HepG2 (cell line): Measurements from ENCODE around the gene PDS5B. TPM values are rescaled to one million over a fixed set of nuclear protein-coding genes. Genes with fewer than 3 reads are reported as not detected.

ENCODE experiments used
- ATAC-seq: fragments of 200-7000 bp; cut with Tn5 transposase; 3 replicates; pipeline ENCODE4 v1.9.1; 2020; ENCODE audit warnings: mild to moderate bottlenecking, moderate library complexity
- BruUV-seq: library from RNA; stranded (reverse); fragments of 400-500 nt; replicated peaks from 2 replicates; lab custom pipeline; 2021; lab: Mats Ljungman, UMichigan
- CTCF ChIA-PET: fragments of 300-600 bp; formaldehyde crosslinking; extraction: SDS; loops from one replicate; lab custom pipeline; 2021; ENCODE audit warnings: low total read pairs, inconsistent platforms, low intra/inter-chr PET ratio; lab: Yijun Ruan, JAX
- POLR2A ChIA-PET: fragments of 350-600 bp; sonication (Branson Sonifier 250); formaldehyde crosslinking; loops from one replicate; lab custom pipeline; 2020; ENCODE audit warnings: antibody characterized with exemption, inconsistent platforms; lab: Yijun Ruan, JAX
- DNase-seq: peaks from one replicate; pipeline ENCODE4 v3.0.0-alpha.2; 2015; ENCODE audit warnings: low spot score
- FAIRE-seq: peaks from 3 replicates; lab custom pipeline; 2011; peaks lifted over from hg19 to GRCh38; lab: Jason Lieb, UNC
- H2AFZ ChIP-seq: one replicate; pipeline ENCODE4 v1.6.1; 2011; ENCODE audit warnings: low read length, inconsistent platforms
- H3K27ac ChIP-seq: fragments of 300-600 bp; 3 replicates; pipeline ENCODE4 v1.8.0; 2011; ENCODE audit warnings: mixed run types, mild to moderate bottlenecking, mixed read lengths, low read length, inconsistent platforms; ENCODE audit not compliant: insufficient read depth; ENCODE audit errors: extremely low read length
- H3K27me3 ChIP-seq, 2 experiments: fragments of 200-600 bp in 1 of 2; 2 replicates in 1 of 2; 3 replicates in 1 of 2; pipeline versions ENCODE4 v1.6.0 to v1.8.0; 2011; ENCODE audit warnings: low read length in 2 of 2, mild to moderate bottlenecking in 2 of 2, moderate library complexity in 2 of 2, inconsistent platforms in 1 of 2; ENCODE audit not compliant: insufficient read depth in 2 of 2, control insufficient read depth in 1 of 2
- H3K36me3 ChIP-seq, 2 experiments: fragments of 200-600 bp in 1 of 2; replicated peaks in 1 of 2; 2 replicates in 1 of 2; 3 replicates in 1 of 2; pipeline versions ENCODE4 v1.5.1 to v1.8.0; 2011; ENCODE audit warnings: low read length in 2 of 2, inconsistent platforms in 1 of 2; ENCODE audit not compliant: insufficient read depth in 2 of 2, control insufficient read depth in 1 of 2
- H3K4me1 ChIP-seq: 2 replicates; pipeline ENCODE4 v1.5.1; 2012; ENCODE audit warnings: low read length, inconsistent platforms; ENCODE audit not compliant: insufficient read depth
- H3K4me2 ChIP-seq: 2 replicates; pipeline ENCODE4 v1.6.0; 2011; ENCODE audit warnings: low read depth, low read length, inconsistent platforms
- H3K4me3 ChIP-seq, 3 experiments: fragments of 200-600 bp in 1 of 3; sonication (generic), shearing (Covaris generic) in 1 of 3; replicated peaks in 1 of 3; 2 replicates each; pipeline ENCODE4 v1.5.1; 2011 to 2016; ENCODE audit warnings: low read length in 3 of 3, inconsistent platforms in 2 of 3, low read depth in 2 of 3, mild to moderate bottlenecking in 2 of 3, control low read depth in 1 of 3, mixed read lengths in 1 of 3; ENCODE audit not compliant: insufficient read depth in 1 of 3
- H3K79me2 ChIP-seq: one replicate; pipeline ENCODE4 v1.6.1; 2011; ENCODE audit warnings: low read length, inconsistent platforms; ENCODE audit not compliant: insufficient read depth
- H3K9ac ChIP-seq: 2 replicates; pipeline ENCODE4 v1.6.0; 2011; ENCODE audit warnings: mild to moderate bottlenecking, low read depth, low read length, inconsistent platforms; ENCODE audit not compliant: insufficient read depth
- H3K9me3 ChIP-seq: 2 replicates; pipeline ENCODE4 v1.5.1; 2012; ENCODE audit warnings: mild to moderate bottlenecking, low read length
- H4K20me1 ChIP-seq: 2 replicates; pipeline ENCODE4 v1.6.0; 2011; ENCODE audit warnings: inconsistent platforms, mild to moderate bottlenecking, low read length, moderate library complexity; ENCODE audit not compliant: insufficient read depth
- HNRNPK ChIP-seq: fragments of 200-400 bp; formaldehyde crosslinking; IDR thresholded peaks from 2 replicates; pipeline ENCODE4 v1.6.1; 2018; ENCODE audit warnings: low read length, low read depth, moderate library complexity, mild to moderate bottlenecking; ENCODE audit not compliant: poor library complexity, severe bottlenecking
- ZNF562 ChIP-seq: sonication (generic); formaldehyde crosslinking; IDR thresholded peaks from 2 replicates; pipeline ENCODE4 v1.8.0; 2022; ENCODE audit warnings: missing genetic modification reagents, borderline replicate concordance
- WGBS: methylation state at CpG from one replicate; pipeline ENCODE4 v1.1.6; 2017; ENCODE audit warnings: low lambda C conversion rate; 5-methylcytosine and 5-hydroxymethylcytosine counted together
- in situ Hi-C: cut with HindIII; loops from 2 replicates; pipeline ENCODE4 v1.10.0; 2017; ENCODE audit warnings: low pct_unique_long_range_greater_than_20kb; ENCODE audit not compliant: extremely low pct_ligation_motif_present
- intact Hi-C: fragments of 100-400 bp; cut with micrococcal nuclease; formaldehyde crosslinking; loops from one replicate; pipeline ENCODE4 v1.10.0; 2022; ENCODE audit not compliant: unreplicated experiment
- polyA plus RNA-seq, 8 experiments: library from polyadenylated mRNA; depleted of rRNA in 3 of 8; stranded (reverse) in 7 of 8; unstranded in 1 of 8; fragments of >200 nt; fragmentation: Illumina TruSeq in 4 of 8; extraction: Trizol in 4 of 8; gene quantifications; 2 replicates each; pipeline versions ENCODE4 v1.2.1 to v1.2.3, GENCODE V29; 2011 to 2016; ENCODE audit warnings: low read depth in 4 of 8, missing spikeins in 1 of 8, mixed read lengths in 1 of 8; ENCODE audit not compliant: insufficient read depth in 1 of 8
- total RNA-seq, 5 experiments: library from RNA; depleted of rRNA; stranded (reverse); fragments of >200 nt; fragmentation: Illumina TruSeq; extraction: Trizol; gene quantifications; 2 replicates each; pipeline ENCODE4 v1.2.3, GENCODE V29; 2016; ENCODE audit warnings: low read depth in 1 of 5
- TF ChIP-seq, protein P1 (sequence below): sonication (generic); formaldehyde crosslinking; conservative IDR thresholded peaks from 2 replicates; pipeline ENCODE4 v1.4.0; 2020; ENCODE audit warnings: missing genetic modification reagents
- TF ChIP-seq, protein P2 (sequence below): fragments of 450-650 bp; IDR thresholded peaks from 2 replicates; pipeline ENCODE4 v1.6.1; 2017

Gene PDS5B
- total and polyA plus RNA-seq, 2 of the 13 experiments (the other 11 are each of a cell fraction or from before 2014, with no cell fraction given) = 5.8 to 24.6 TPM

DNA sequence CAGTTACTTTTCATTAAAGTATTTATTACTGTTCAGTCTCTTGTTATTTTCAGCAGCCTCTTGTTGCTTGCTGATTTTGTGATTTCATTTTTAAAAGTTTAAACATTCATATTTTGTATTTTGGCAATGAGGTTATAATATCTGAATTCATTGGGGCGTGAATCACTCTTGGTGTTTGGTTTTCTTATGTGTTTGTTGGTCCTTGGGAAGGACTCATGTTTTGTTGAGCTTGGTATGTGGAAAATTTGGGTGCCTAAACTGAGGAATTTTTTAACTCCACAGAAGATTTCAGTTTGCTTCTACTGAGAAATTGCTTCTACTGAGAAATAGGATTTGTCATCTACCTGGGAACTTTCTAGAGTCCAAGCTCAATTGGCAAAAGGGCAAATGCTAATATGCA is 38.2 kb downstream of the PDS5B start:
- WGBS = 94% methylated on average over 1 of the region's 1 CpG
- ChIA-PET CTCF (no interaction called here), POLR2A (no interaction called here)
- H2AFZ ChIP-seq = no peak overlapping the region
- H3K4me3 ChIP-seq = no peak overlapping the region
- H3K79me2 ChIP-seq = peaks cover 98% of the 10 kb centered on the region
- TF ChIP-seq, protein P1, sequence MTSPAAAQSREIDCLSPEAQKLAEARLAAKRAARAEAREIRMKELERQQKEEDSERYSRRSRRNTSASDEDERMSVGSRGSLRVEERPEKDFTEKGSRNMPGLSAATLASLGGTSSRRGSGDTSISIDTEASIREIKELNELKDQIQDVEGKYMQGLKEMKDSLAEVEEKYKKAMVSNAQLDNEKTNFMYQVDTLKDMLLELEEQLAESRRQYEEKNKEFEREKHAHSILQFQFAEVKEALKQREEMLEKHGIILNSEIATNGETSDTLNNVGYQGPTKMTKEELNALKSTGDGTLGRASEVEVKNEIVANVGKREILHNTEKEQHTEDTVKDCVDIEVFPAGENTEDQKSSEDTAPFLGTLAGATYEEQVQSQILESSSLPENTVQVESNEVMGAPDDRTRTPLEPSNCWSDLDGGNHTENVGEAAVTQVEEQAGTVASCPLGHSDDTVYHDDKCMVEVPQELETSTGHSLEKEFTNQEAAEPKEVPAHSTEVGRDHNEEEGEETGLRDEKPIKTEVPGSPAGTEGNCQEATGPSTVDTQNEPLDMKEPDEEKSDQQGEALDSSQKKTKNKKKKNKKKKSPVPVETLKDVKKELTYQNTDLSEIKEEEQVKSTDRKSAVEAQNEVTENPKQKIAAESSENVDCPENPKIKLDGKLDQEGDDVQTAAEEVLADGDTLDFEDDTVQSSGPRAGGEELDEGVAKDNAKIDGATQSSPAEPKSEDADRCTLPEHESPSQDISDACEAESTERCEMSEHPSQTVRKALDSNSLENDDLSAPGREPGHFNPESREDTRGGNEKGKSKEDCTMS (CRISPR knock-in tag) = no peak
- no peak for TF ChIP-seq ZNF562 (CRISPR knock-in tag)
- TF ChIP-seq, protein P2, sequence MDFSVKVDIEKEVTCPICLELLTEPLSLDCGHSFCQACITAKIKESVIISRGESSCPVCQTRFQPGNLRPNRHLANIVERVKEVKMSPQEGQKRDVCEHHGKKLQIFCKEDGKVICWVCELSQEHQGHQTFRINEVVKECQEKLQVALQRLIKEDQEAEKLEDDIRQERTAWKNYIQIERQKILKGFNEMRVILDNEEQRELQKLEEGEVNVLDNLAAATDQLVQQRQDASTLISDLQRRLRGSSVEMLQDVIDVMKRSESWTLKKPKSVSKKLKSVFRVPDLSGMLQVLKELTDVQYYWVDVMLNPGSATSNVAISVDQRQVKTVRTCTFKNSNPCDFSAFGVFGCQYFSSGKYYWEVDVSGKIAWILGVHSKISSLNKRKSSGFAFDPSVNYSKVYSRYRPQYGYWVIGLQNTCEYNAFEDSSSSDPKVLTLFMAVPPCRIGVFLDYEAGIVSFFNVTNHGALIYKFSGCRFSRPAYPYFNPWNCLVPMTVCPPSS = no peak
- no peak for TF ChIP-seq HNRNPK
- TF ChIP-seq, all 625 proteins: peak for 0
- FAIRE-seq (no peak), ATAC-seq (no peak), DNase-seq (no peak)
- BruUV-seq = no TSS peak
- H3K9me3 ChIP-seq = peaks cover 20% of the 10 kb centered on the region
- intact Hi-C loops (no loop called here), in situ Hi-C loops (no loop called here)
- no peak overlapping the region for H3K9ac ChIP-seq
- no peak overlapping the region for H3K27ac ChIP-seq
- no peaks in the 10 kb centered on the region for H4K20me1 ChIP-seq
- peaks cover 36% of the 10 kb centered on the region for H3K4me1 ChIP-seq
- H3K36me3 ChIP-seq = no peaks in the 10 kb centered on the region
- H3K4me2 ChIP-seq = no peak overlapping the region
- no peaks in the 10 kb centered on the region for H3K27me3 ChIP-seq
